Peyer's patch (tissue), 4 donors: ENCODE results near the gene PDE3A. TPM values are rescaled to one million over a fixed set of nuclear protein-coding genes. Genes with fewer than 3 reads are reported as not detected.

Experiments used
- DNase-seq, 3 donors: peaks; one replicate each; pipeline ENCODE4 v3.0.0-alpha.2; 2017 to 2019
- H3K27ac ChIP-seq, 4 donors: fragments of 200-600 bp; sonication (generic); one replicate each; pipeline ENCODE4 v1.5.1; 2016 to 2019
- H3K27me3 ChIP-seq, 2 donors: fragments of 200-600 bp; sonication (generic); one replicate each; pipeline ENCODE4 v1.5.1; 2019
- H3K36me3 ChIP-seq, 3 donors: fragments of 200-600 bp; sonication (generic); one replicate each; pipeline ENCODE4 v1.5.1; 2016 to 2019
- H3K4me1 ChIP-seq, 4 donors: fragments of 200-600 bp; sonication (generic); one replicate each; pipeline ENCODE4 v1.5.1; 2016 to 2019
- H3K4me3 ChIP-seq, 4 donors: fragments of 200-600 bp; sonication (generic); 1 replicate in 3 of 4; 2 replicates in 1 of 4; pipeline ENCODE4 v1.5.1; 2016 to 2019; ENCODE audit warnings: mild to moderate bottlenecking in 1 of 4
- H3K9me3 ChIP-seq, 4 donors: fragments of 200-600 bp; sonication (generic); one replicate each; pipeline ENCODE4 v1.5.1; 2016 to 2019; ENCODE audit warnings: mild to moderate bottlenecking in 1 of 4
- POLR2A ChIP-seq, 2 donors: fragments of 450-650 bp; IDR thresholded peaks; one replicate each; pipeline ENCODE4 v1.5.1; 2017; ENCODE audit warnings: antibody characterized with exemption in 2 of 2, mild to moderate bottlenecking in 2 of 2, moderate library complexity in 2 of 2
- total RNA-seq, 4 donors: library from RNA; depleted of rRNA; stranded (reverse); fragments of >200 nt; gene quantifications; one replicate each; pipeline ENCODE4 v1.1.0, GENCODE V29; 2016
- TF ChIP-seq, protein P1 (sequence below), 6 experiments: fragments of 450-650 bp in 4 of 6; fragments of 200-600 bp in 2 of 6; sonication (generic) in 1 of 6; IDR thresholded peaks; one replicate each; pipeline ENCODE4 v1.5.1; 2017 to 2019; ENCODE audit warnings: antibody characterized with exemption in 6 of 6, mild to moderate bottlenecking in 3 of 6, moderate library complexity in 1 of 6

Gene PDE3A
- total RNA-seq, 4 donors from 2014 or later = 17.3 to 144 (median 120) TPM

DNA sequence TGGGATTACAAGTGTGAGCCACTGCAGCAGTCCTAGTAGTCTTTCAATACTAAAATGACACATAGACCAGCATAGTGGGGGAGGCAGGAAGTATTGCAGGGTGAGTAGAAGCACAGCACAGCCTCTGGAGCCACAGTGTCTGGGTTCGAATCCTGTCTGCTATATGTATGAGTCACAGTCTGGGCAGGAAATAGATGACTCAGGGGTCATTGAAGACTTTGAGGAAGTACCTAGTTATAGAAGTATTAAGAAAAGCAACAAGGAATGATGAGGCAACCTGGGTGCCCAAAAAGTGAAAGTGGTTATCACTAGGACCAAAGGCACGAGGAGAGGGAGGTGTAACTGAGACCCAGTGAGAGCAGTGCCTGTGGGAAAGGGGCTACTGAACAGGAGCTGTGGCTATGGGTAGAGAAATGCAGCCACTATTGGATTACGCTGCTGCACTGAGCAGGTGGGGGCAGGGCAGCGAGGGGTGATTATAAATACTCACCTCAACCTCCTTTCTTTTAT, 124.0 kb downstream of the PDE3A start:
- no peak for TF ChIP-seq POLR2A (IDR thresholded peaks at IDR 0.05)
- TF ChIP-seq, protein P1, sequence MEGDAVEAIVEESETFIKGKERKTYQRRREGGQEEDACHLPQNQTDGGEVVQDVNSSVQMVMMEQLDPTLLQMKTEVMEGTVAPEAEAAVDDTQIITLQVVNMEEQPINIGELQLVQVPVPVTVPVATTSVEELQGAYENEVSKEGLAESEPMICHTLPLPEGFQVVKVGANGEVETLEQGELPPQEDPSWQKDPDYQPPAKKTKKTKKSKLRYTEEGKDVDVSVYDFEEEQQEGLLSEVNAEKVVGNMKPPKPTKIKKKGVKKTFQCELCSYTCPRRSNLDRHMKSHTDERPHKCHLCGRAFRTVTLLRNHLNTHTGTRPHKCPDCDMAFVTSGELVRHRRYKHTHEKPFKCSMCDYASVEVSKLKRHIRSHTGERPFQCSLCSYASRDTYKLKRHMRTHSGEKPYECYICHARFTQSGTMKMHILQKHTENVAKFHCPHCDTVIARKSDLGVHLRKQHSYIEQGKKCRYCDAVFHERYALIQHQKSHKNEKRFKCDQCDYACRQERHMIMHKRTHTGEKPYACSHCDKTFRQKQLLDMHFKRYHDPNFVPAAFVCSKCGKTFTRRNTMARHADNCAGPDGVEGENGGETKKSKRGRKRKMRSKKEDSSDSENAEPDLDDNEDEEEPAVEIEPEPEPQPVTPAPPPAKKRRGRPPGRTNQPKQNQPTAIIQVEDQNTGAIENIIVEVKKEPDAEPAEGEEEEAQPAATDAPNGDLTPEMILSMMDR (IDR thresholded peaks at IDR 0.05) = no peak
- H3K36me3 ChIP-seq = no peaks in the 10 kb centered on the region
- no peak for DNase-seq
- H3K4me1 ChIP-seq = peaks cover 0 to 5% (median 0%) of the 10 kb centered on the region in 4 donors
- no peaks in the 10 kb centered on the region for H3K27me3 ChIP-seq
- H3K4me3 ChIP-seq = no peak overlapping the region
- H3K27ac ChIP-seq = no peak overlapping the region
- H3K9me3 ChIP-seq = no peaks in the 10 kb centered on the region

DNA sequence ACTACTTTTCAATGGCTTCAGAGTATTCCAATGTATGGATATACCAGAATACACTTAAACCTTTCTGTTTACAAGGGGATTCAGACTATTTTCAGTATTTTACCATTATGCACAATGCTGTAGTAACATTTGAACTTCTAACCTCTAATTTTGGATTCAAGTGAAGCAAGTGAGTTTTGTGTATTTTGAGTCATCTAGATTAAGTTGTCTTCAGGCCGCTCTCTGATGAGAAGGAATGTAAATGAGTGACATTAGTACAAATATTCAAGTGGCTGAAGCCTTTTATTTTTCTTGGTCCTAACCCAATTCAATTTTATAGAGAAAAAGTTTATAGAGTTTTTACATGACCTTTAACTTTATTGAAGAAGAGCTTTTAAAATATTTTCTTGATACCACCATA, 125.6 kb downstream of the PDE3A start:
- Histone ChIP-seq H3K4me3 (no peak overlapping the region), H3K27me3 (no peaks in the 10 kb centered on the region), H3K9me3 (no peaks in the 10 kb centered on the region), H3K27ac (no peak overlapping the region), H3K36me3 (no peaks in the 10 kb centered on the region), H3K4me1 (peaks cover 0 to 5% (median 0%) of the 10 kb centered on the region in 4 donors)
- no peak for DNase-seq
- no peak for TF ChIP-seq POLR2A (IDR thresholded peaks at IDR 0.05)
- TF ChIP-seq, protein P1 (IDR thresholded peaks at IDR 0.05) = no peak

DNA sequence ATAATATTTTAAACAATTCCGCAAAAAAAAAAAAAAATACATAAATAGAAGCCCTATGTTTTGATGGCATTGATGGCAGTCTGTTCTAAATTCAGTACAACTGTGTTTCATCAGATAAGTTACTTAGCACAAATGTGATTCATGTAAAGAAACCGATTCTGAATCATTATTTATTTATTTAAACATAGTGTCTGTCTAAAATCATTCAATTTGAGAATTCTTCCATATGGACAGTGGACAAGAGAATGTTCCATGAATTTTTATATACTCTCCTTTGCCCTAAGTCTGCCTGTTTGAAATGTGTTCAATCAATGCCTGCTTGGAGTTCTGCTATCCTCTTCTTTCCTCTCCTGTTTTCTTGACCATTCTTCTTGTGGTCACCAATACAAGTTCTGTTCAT, 126.5 kb downstream of the PDE3A start:
- TF ChIP-seq, protein P1 (IDR thresholded peaks at IDR 0.05) = no peak
- no peak for TF ChIP-seq POLR2A (IDR thresholded peaks at IDR 0.05)
- Histone ChIP-seq H3K9me3 (no peaks in the 10 kb centered on the region), H3K27me3 (no peaks in the 10 kb centered on the region), H3K36me3 (no peaks in the 10 kb centered on the region), H3K4me1 (peaks cover 0 to 5% (median 0%) of the 10 kb centered on the region in 4 donors), H3K27ac (no peak overlapping the region), H3K4me3 (no peak overlapping the region)
- no peak for DNase-seq

DNA sequence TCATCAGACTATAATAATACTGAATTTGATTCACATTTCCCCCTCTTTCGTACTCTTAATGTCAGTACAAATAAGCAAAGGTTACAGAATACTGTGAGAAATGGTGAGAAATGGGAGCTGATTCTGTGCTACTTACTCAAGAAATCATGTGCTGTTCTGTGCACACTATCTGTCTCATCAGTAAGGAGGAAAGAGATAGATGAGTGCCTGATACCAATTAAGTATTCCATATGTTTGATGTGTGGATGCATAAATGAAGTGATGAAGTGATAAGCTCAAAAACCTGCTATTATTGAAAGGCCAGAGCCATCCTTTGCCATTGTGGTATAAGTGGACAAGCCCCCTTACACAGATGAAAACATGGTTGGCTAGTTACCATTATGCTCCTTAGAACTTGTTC, 127.7 kb downstream of the PDE3A start:
- Histone ChIP-seq H3K36me3 (no peaks in the 10 kb centered on the region), H3K4me3 (no peak overlapping the region), H3K9me3 (no peaks in the 10 kb centered on the region), H3K27ac (no peak overlapping the region), H3K4me1 (peaks cover 0 to 5% (median 0%) of the 10 kb centered on the region in 4 donors), H3K27me3 (no peaks in the 10 kb centered on the region)
- TF ChIP-seq POLR2A (IDR thresholded peaks at IDR 0.05) = no peak
- TF ChIP-seq, protein P1 (IDR thresholded peaks at IDR 0.05) = no peak
- no peak for DNase-seq

DNA sequence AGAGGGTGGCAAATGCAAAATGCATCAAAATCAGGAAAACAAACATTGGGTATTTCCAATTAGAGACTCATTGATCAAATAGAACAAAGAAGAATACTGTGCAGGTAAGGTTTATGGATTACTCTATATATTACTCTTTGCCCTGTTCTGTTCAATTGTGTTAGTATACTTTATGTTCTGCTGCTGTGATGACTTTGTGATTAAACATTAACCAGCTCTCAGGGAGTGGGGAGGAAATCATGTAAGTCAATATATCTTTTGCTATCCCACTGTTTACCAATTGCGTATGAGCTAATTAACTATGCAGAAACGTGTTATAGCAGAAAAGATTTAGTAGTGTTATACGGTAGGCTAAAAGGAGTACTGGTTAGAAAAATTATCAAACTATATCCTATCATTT, 129.4 kb downstream of the PDE3A start:
- DNase-seq = no peak
- no peaks in the 10 kb centered on the region for H3K9me3 ChIP-seq
- no peak overlapping the region for H3K27ac ChIP-seq
- TF ChIP-seq POLR2A (IDR thresholded peaks at IDR 0.05) = no peak
- TF ChIP-seq, protein P1 (IDR thresholded peaks at IDR 0.05) = no peak
- H3K4me1 ChIP-seq = peaks cover 0 to under 1% (median 0%) of the 10 kb centered on the region in 4 donors
- no peaks in the 10 kb centered on the region for H3K27me3 ChIP-seq
- H3K36me3 ChIP-seq = no peaks in the 10 kb centered on the region
- H3K4me3 ChIP-seq = no peak overlapping the region

DNA sequence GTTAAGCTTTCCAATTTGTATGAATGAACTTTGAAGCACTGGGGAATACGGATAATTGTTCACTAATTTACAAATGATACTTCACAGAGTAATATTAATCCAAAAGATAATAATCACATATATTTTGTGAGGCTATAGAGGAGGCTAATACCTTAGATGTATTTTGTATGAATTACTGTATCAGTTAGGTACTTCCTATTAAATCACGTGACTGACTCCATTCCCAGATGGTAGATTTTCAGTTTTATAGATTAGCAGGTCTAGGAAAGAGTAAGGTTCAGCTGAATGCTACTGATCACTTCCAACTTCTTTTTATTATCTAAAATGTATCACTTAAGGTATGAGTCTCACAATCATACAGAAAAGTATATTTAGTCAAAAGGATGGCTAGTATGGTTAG, 133.6 kb downstream of the PDE3A start:
- H3K9me3 ChIP-seq = no peaks in the 10 kb centered on the region
- H3K27me3 ChIP-seq = no peaks in the 10 kb centered on the region
- H3K4me1 ChIP-seq = no peaks in the 10 kb centered on the region
- no peaks in the 10 kb centered on the region for H3K36me3 ChIP-seq
- no peak for DNase-seq
- no peak overlapping the region for H3K27ac ChIP-seq
- H3K4me3 ChIP-seq = no peak overlapping the region
- no peak for TF ChIP-seq POLR2A (IDR thresholded peaks at IDR 0.05)
- TF ChIP-seq, protein P1 (IDR thresholded peaks at IDR 0.05) = no peak
